NCI-H1092 (cell line): Measurements from ENCODE around the gene GALNT12.

Experiments
- DNase-seq: peaks from one replicate; lab custom pipeline; 2025; lab: John Stamatoyannopoulos, UW

GALNT12 gene

GRCh38 chr9:98833090-98833956 is 25.9 kb downstream of the GALNT12 start:
- no peak for DNase-seq

- DNase-seq: no peak
Observed at GRCh38 chr9:98834386-98834785, 26.9 kb downstream of the GALNT12 start.

GRCh38 chr9:98836206-98836605 is 28.7 kb downstream of the GALNT12 start:
- no peak for DNase-seq

GRCh38 chr9:98837516-98837915 is 30.0 kb downstream of the GALNT12 start:
- DNase-seq: no peak

- DNase-seq: no peak
Observed at GRCh38 chr9:98838155-98838867, 30.8 kb downstream of the GALNT12 start.

GRCh38 chr9:98838868-98839565 is 31.5 kb downstream of the GALNT12 start:
- no peak for DNase-seq

GRCh38 chr9:98839724-98840123 is 32.3 kb downstream of the GALNT12 start:
- no peak for DNase-seq

GRCh38 chr9:98842510-98842909 is 35.0 kb downstream of the GALNT12 start:
- no peak for DNase-seq

- DNase-seq: no peak
Observed at GRCh38 chr9:98846081-98846480, 38.6 kb downstream of the GALNT12 start.

GRCh38 chr9:98846879-98847278 is 39.4 kb downstream of the GALNT12 start:
- no peak for DNase-seq

GRCh38 chr9:98848450-98849149 is 41.1 kb downstream of the GALNT12 start:
- DNase-seq: peak; percentile 71

GRCh38 chr9:98849563-98849962 is 42.1 kb downstream of the GALNT12 start:
- no peak for DNase-seq

GRCh38 chr9:98850851-98851729 is 43.6 kb downstream of the GALNT12 start:
- no peak for DNase-seq

- DNase-seq: no peak
Observed at GRCh38 chr9:98851730-98852459, 44.4 kb downstream of the GALNT12 start.

GRCh38 chr9:98852460-98852734 is 44.9 kb downstream of the GALNT12 start:
- no peak for DNase-seq

GRCh38 chr9:98852961-98853360 is 45.5 kb downstream of the GALNT12 start:
- no peak for DNase-seq

GRCh38 chr9:98854266-98854665 is 46.8 kb downstream of the GALNT12 start:
- no peak for DNase-seq

GRCh38 chr9:98855592-98855991 is 48.1 kb downstream of the GALNT12 start:
- DNase-seq: no peak

GRCh38 chr9:98856982-98857381 is 49.5 kb downstream of the GALNT12 start:
- no peak for DNase-seq

- no peak for DNase-seq
Observed at GRCh38 chr9:98859941-98860340, 52.5 kb downstream of the GALNT12 start.

- no peak for DNase-seq
Observed at GRCh38 chr9:98860871-98861293, 53.4 kb downstream of the GALNT12 start.
